IMR-90 (cell line): ENCODE measurements around the gene ARSD. TPM values are rescaled to one million over a fixed set of nuclear protein-coding genes. Genes with fewer than 3 reads are reported as not detected.

ENCODE experiments used
- ATAC-seq: fragments of 200-7000 bp; cut with Tn5 transposase; 2 replicates; pipeline ENCODE4 v1.9.1; 2020; ENCODE audit warnings: low read depth, mild to moderate bottlenecking, moderate library complexity
- BruUV-seq: library from RNA; stranded (reverse); fragments of 400-500 nt; replicated peaks from 2 replicates; lab custom pipeline; 2021; lab: Mats Ljungman, UMichigan
- CTCF ChIA-PET: fragments of 300-600 bp; formaldehyde crosslinking; extraction: SDS; loops from one replicate; lab custom pipeline; 2021; ENCODE audit warnings: antibody characterized with exemption; lab: Yijun Ruan, JAX
- POLR2A ChIA-PET: fragments of 300-600 bp; sonication (Branson Sonifier 250); formaldehyde crosslinking; loops from one replicate; lab custom pipeline; 2022; ENCODE audit warnings: antibody characterized with exemption; ENCODE audit not compliant: unreplicated experiment; lab: Charles Lee
- DNase-seq: peaks from one replicate; pipeline ENCODE4 v3.0.0; 2013
- H2AFZ ChIP-seq: replicated peaks from 2 replicates; pipeline ENCODE3; 2013; ENCODE audit warnings: low read length, mild to moderate bottlenecking; ENCODE audit not compliant: poor library complexity
- H2AK5ac ChIP-seq: 2 replicates; pipeline ENCODE4 v1.6.1; 2013; ENCODE audit warnings: low read depth, low read length, inconsistent platforms
- H2AK9ac ChIP-seq: replicated peaks from 2 replicates; pipeline ENCODE3; 2013; ENCODE audit warnings: mild to moderate bottlenecking, low read depth, low read length, moderate library complexity; ENCODE audit not compliant: poor library complexity
- H2BK120ac ChIP-seq: 2 replicates; pipeline ENCODE4 v1.6.1; 2013; ENCODE audit warnings: low read depth, low read length, inconsistent platforms
- H2BK15ac ChIP-seq: 3 replicates; pipeline ENCODE4 v1.6.1; 2013; ENCODE audit warnings: low read depth, low read length, inconsistent platforms
- H2BK20ac ChIP-seq: 2 replicates; pipeline ENCODE4 v1.6.1; 2013; ENCODE audit warnings: low read depth, mild to moderate bottlenecking, inconsistent platforms, low read length, moderate library complexity
- H2BK5ac ChIP-seq: 2 replicates; pipeline ENCODE4 v1.6.1; 2013; ENCODE audit warnings: mild to moderate bottlenecking, low read depth, low read length, inconsistent platforms; ENCODE audit not compliant: poor library complexity, severe bottlenecking
- H3K14ac ChIP-seq: replicated peaks from 2 replicates; pipeline ENCODE4 v1.6.1; 2013; ENCODE audit warnings: low read depth, low read length, inconsistent platforms
- H3K18ac ChIP-seq: 2 replicates; pipeline ENCODE4 v1.6.1; 2013; ENCODE audit warnings: low read depth, low read length, control low read depth
- H3K23ac ChIP-seq: 2 replicates; pipeline ENCODE4 v1.6.1; 2013; ENCODE audit warnings: low read depth, low read length, inconsistent platforms
- H3K27ac ChIP-seq: 2 replicates; pipeline ENCODE4 v1.5.1; 2013; ENCODE audit warnings: mild to moderate bottlenecking, control low read depth, low read length; ENCODE audit not compliant: insufficient read depth
- H3K27me3 ChIP-seq: 2 replicates; pipeline ENCODE4 v1.6.1; 2013; ENCODE audit warnings: low read length; ENCODE audit not compliant: control insufficient read depth, insufficient read depth
- H3K36me3 ChIP-seq: 2 replicates; pipeline ENCODE4 v1.6.1; 2013; ENCODE audit warnings: low read length, mixed read lengths; ENCODE audit not compliant: control insufficient read depth, insufficient read depth
- H3K4ac ChIP-seq: 2 replicates; pipeline ENCODE4 v1.6.1; 2013; ENCODE audit warnings: low read depth, low read length, inconsistent platforms
- H3K4me1 ChIP-seq: 2 replicates; pipeline ENCODE4 v1.6.1; 2013; ENCODE audit warnings: low read length, mixed read lengths; ENCODE audit not compliant: control insufficient read depth, insufficient read depth
- H3K4me2 ChIP-seq: 2 replicates; pipeline ENCODE4 v1.6.1; 2013; ENCODE audit warnings: low read depth, mild to moderate bottlenecking, control low read depth, low read length, moderate library complexity
- H3K4me3 ChIP-seq: 2 replicates; pipeline ENCODE4 v1.5.1; 2013; ENCODE audit warnings: low read depth, mild to moderate bottlenecking, control low read depth, low read length, moderate library complexity; ENCODE audit not compliant: insufficient read depth
- H3K56ac ChIP-seq: 2 replicates; pipeline ENCODE4 v1.6.1; 2013; ENCODE audit warnings: low read length, inconsistent platforms; ENCODE audit not compliant: insufficient read depth; ENCODE audit errors: extremely low read depth
- H3K79me1 ChIP-seq, 2 experiments: 2 replicates each; pipeline ENCODE4 v1.6.1; 2013; ENCODE audit warnings: low read length in 2 of 2, inconsistent platforms in 1 of 2, low read depth in 1 of 2
- H3K9ac ChIP-seq: 2 replicates; pipeline ENCODE4 v1.6.1; 2013; ENCODE audit warnings: low read depth, low read length, control low read depth
- H3K9me1 ChIP-seq: 2 replicates; pipeline ENCODE4 v1.6.1; 2013; ENCODE audit warnings: low read length, inconsistent platforms; ENCODE audit not compliant: insufficient read depth
- H3K9me3 ChIP-seq: 2 replicates; pipeline ENCODE4 v1.6.1; 2013; ENCODE audit warnings: low read length; ENCODE audit not compliant: control insufficient read depth, insufficient read depth
- H4K20me1 ChIP-seq: 2 replicates; pipeline ENCODE4 v1.6.1; 2013; ENCODE audit warnings: low read length, inconsistent platforms; ENCODE audit not compliant: insufficient read depth
- H4K5ac ChIP-seq: 2 replicates; pipeline ENCODE4 v1.6.1; 2013; ENCODE audit warnings: mild to moderate bottlenecking, low read depth, low read length, control low read depth
- H4K8ac ChIP-seq, 2 experiments: 2 replicates each; pipeline ENCODE4 v1.6.1; 2013; ENCODE audit warnings: low read depth in 2 of 2, low read length in 2 of 2, control low read depth in 1 of 2, inconsistent platforms in 1 of 2
- H4K91ac ChIP-seq: 2 replicates; pipeline ENCODE4 v1.6.1; 2013; ENCODE audit warnings: low read depth, low read length, inconsistent platforms; ENCODE audit not compliant: insufficient read depth
- CEBPB ChIP-seq: IDR thresholded peaks from 2 replicates; pipeline ENCODE4 v1.6.1; 2012; ENCODE audit warnings: low read depth, low read length, improper control_type of control experiment
- MAFK ChIP-seq: IDR thresholded peaks from 2 replicates; pipeline ENCODE4 v1.6.1; 2012; ENCODE audit warnings: low read depth, low read length, improper control_type of control experiment
- RCOR1 ChIP-seq: IDR thresholded peaks from 2 replicates; pipeline ENCODE4 v1.6.1; 2012; ENCODE audit warnings: mild to moderate bottlenecking, low read length, improper control_type of control experiment; ENCODE audit not compliant: insufficient replicate concordance
- WGBS, 2 experiments: methylation state at CpG; one replicate each; pipeline versions ENCODE4 v1.1.5 to v1.1.7; 2013; ENCODE audit warnings: missing lambda C conversion rate in 2 of 2; ENCODE audit not compliant: insufficient read length in 1 of 2; ENCODE audit errors: extremely low coverage in 2 of 2; 5-methylcytosine and 5-hydroxymethylcytosine counted together
- dilution Hi-C: fragments of 300-500 bp; cut with HindIII; formaldehyde crosslinking; loops from one replicate; pipeline ENCODE4 v1.14.3; 2018; ENCODE audit warnings: low sequenced_read_pairs; ENCODE audit not compliant: unreplicated experiment
- in situ Hi-C: fragments of 300-500 bp; cut with MboI; formaldehyde crosslinking; loops from 3 replicates; pipeline ENCODE4 v1.14.3; 2019; ENCODE audit warnings: low sequenced_read_pairs, inconsistent platforms, mixed read lengths
- intact Hi-C: fragments of 100-400 bp; cut with micrococcal nuclease; formaldehyde crosslinking; loops from 2 replicates; pipeline ENCODE4 v1.10.0; 2022
- polyA plus RNA-seq, 3 experiments: library from polyadenylated mRNA; depleted of rRNA; stranded (reverse); fragments of >200 nt; gene quantifications; 2 replicates each; pipeline ENCODE4 v1.2.3, GENCODE V29; 2012; ENCODE audit warnings: low replicate concordance in 1 of 3
- total RNA-seq: library from RNA; depleted of rRNA; stranded (reverse); fragments of >200 nt; gene quantifications from 2 replicates; pipeline ENCODE4 v1.2.3, GENCODE V29; 2012
- TF ChIP-seq, protein P1 (sequence below): conservative IDR thresholded peaks from 2 replicates; pipeline ENCODE4 v1.5.1; 2012; ENCODE audit warnings: mild to moderate bottlenecking, low read depth, low read length, improper control_type of control experiment

ARSD gene
- total and polyA plus RNA-seq, 2 of the 4 experiments (the other 2 are of a cell fraction), result 5.1 to 6.3 TPM

DNA sequence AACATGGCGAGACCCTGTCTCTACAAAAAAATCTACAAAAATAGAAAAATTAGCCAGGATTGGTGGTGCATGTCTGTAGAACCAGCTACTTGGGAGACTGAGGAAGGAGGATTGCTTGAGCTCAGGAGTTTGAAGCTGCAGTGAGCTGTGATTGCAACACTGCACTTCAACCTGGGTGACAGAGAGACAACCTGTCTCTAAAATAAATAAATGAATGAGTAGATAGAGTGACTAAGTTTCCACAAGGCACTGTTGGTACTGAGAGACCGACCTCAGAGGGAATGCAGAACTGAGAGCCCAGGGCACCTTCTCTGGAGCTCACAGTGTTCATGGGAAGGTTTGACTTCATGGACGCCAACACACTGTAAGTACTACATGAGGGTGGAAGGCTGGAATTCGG is 26.7 kb upstream of the ARSD start:
- intact Hi-C loops (no loop called here), dilution Hi-C loops (no loop called here), in situ Hi-C loops (no loop called here)
- Histone ChIP-seq H3K4me1 (no peaks in the 10 kb centered on the region), H3K9me3 (no peaks in the 10 kb centered on the region; the same call in 1 of the 2 replicates), H3K27me3 (no peaks in the 10 kb centered on the region), H2AK5ac (no peak overlapping the region; the same call in 1 of the 2 replicates), H4K8ac (no peak overlapping the region), H4K91ac (no peak overlapping the region), H4K20me1 (no peaks in the 10 kb centered on the region), H3K23ac (no peak overlapping the region), H3K18ac (no peak overlapping the region), H2BK15ac (no peak overlapping the region), H3K79me1 (no peaks in the 10 kb centered on the region), H2BK120ac (no peak overlapping the region), H3K9ac (no peak overlapping the region), H2BK20ac (no peak overlapping the region), H2AK9ac (no peak overlapping the region), H3K9me1 (no peaks in the 10 kb centered on the region), H3K14ac (0 out of 2 replicates have a peak overlapping the region, but pooled peaks have one; percentile 22), H3K4me3 (no peak overlapping the region), H2AFZ (no peak overlapping the region), H3K4me2 (no peak overlapping the region), H3K56ac (no peak overlapping the region), H3K36me3 (no peaks in the 10 kb centered on the region), H3K4ac (no peak overlapping the region), H4K5ac (no peak overlapping the region), H3K27ac (no peak overlapping the region), H2BK5ac (no peak overlapping the region)
- ChIA-PET CTCF (no interaction called here), POLR2A (interaction anchor here (0.5 kb wide), 1 partner anchor 16 kb away, joined by 3 read pairs; no protein-coding TSS in a partner anchor)
- ATAC-seq, result no peak
- DNase-seq, result no peak
- TF ChIP-seq CEBPB, result 0 out of 2 replicates have a peak, but pooled peaks have one; percentile 8
- TF ChIP-seq, protein P1, sequence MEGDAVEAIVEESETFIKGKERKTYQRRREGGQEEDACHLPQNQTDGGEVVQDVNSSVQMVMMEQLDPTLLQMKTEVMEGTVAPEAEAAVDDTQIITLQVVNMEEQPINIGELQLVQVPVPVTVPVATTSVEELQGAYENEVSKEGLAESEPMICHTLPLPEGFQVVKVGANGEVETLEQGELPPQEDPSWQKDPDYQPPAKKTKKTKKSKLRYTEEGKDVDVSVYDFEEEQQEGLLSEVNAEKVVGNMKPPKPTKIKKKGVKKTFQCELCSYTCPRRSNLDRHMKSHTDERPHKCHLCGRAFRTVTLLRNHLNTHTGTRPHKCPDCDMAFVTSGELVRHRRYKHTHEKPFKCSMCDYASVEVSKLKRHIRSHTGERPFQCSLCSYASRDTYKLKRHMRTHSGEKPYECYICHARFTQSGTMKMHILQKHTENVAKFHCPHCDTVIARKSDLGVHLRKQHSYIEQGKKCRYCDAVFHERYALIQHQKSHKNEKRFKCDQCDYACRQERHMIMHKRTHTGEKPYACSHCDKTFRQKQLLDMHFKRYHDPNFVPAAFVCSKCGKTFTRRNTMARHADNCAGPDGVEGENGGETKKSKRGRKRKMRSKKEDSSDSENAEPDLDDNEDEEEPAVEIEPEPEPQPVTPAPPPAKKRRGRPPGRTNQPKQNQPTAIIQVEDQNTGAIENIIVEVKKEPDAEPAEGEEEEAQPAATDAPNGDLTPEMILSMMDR, result no peak
- no peak for TF ChIP-seq RCOR1
- TF ChIP-seq MAFK, result no peak
- no TSS peak for BruUV-seq
- 92% methylated on average over 2 of the region's 4 CpGs; no CpG with 5 or more reads in 1 of the 2 experiments for WGBS, 2 experiments
